Tibial nerve (tissue), 4 donors: ENCODE results near the gene VSIG10. TPM values are rescaled to one million over a fixed set of nuclear protein-coding genes. Genes with fewer than 3 reads are reported as not detected.

Experiments used
- DNase-seq, 2 donors: peaks; one replicate each; pipeline ENCODE4 v3.0.0-alpha.2; 2019; ENCODE audit warnings: low spot score in 2 of 2
- H3K27ac ChIP-seq, 4 donors: fragments of 200-600 bp; sonication (generic) in 3 of 4; one replicate each; pipeline ENCODE4 v1.5.1; 2017 to 2019; ENCODE audit warnings: mild to moderate bottlenecking in 1 of 4
- H3K27me3 ChIP-seq, 2 donors: fragments of 200-600 bp; sonication (generic) in 1 of 2; one replicate each; pipeline versions ENCODE4 v1.5.1 to v1.6.0; 2017 to 2019
- H3K36me3 ChIP-seq, 3 donors: fragments of 200-600 bp; sonication (generic); one replicate each; pipeline ENCODE4 v1.5.1; 2018 to 2019
- H3K4me1 ChIP-seq, 4 donors: fragments of 200-600 bp; sonication (generic) in 3 of 4; one replicate each; pipeline ENCODE4 v1.5.1; 2017 to 2019
- H3K4me3 ChIP-seq, 4 donors: fragments of 200-600 bp; sonication (generic) in 3 of 4; one replicate each; pipeline ENCODE4 v1.5.1; 2017 to 2019; ENCODE audit warnings: mild to moderate bottlenecking in 1 of 4, moderate library complexity in 1 of 4
- H3K9me3 ChIP-seq, 4 donors: fragments of 200-600 bp; sonication (generic) in 3 of 4; one replicate each; pipeline ENCODE4 v1.5.1; 2017 to 2019
- EP300 ChIP-seq, 2 donors: sonication (generic); formaldehyde crosslinking; IDR thresholded peaks; one replicate each; pipeline ENCODE4 v1.6.1; 2017; ENCODE audit warnings: antibody characterized with exemption in 2 of 2, mild to moderate bottlenecking in 1 of 2
- POLR2A ChIP-seq, 2 donors: fragments of 450-650 bp; IDR thresholded peaks; one replicate each; pipeline ENCODE4 v1.6.1; 2017; ENCODE audit warnings: antibody characterized with exemption in 2 of 2, mild to moderate bottlenecking in 2 of 2, moderate library complexity in 2 of 2
- WGBS, 2 donors: methylation state at CpG; one replicate each; pipeline ENCODE4 v1.1.5; 2018; 5-methylcytosine and 5-hydroxymethylcytosine counted together
- small RNA-seq: library from RNA; depleted of rRNA; stranded (forward); fragments of <200 nt; gene quantifications from one replicate; pipeline ENCODE3, GENCODE V24; 2016
- total RNA-seq, 4 donors: library from RNA; depleted of rRNA; stranded (reverse); fragments of >200 nt; gene quantifications; one replicate each; pipeline ENCODE4 v1.1.0, GENCODE V29; 2016
- TF ChIP-seq, protein P1 (sequence below), 5 experiments: fragments of 200-600 bp in 3 of 5; fragments of 450-650 bp in 2 of 5; sonication (generic) in 3 of 5; IDR thresholded peaks; one replicate each; pipeline ENCODE4 v1.5.1; 2016 to 2019; ENCODE audit warnings: antibody characterized with exemption in 5 of 5, mild to moderate bottlenecking in 3 of 5, moderate library complexity in 2 of 5

The VSIG10 gene
- total RNA-seq, 4 donors from 2014 or later = 26.8 to 53.1 (median 34.0) TPM

DNA sequence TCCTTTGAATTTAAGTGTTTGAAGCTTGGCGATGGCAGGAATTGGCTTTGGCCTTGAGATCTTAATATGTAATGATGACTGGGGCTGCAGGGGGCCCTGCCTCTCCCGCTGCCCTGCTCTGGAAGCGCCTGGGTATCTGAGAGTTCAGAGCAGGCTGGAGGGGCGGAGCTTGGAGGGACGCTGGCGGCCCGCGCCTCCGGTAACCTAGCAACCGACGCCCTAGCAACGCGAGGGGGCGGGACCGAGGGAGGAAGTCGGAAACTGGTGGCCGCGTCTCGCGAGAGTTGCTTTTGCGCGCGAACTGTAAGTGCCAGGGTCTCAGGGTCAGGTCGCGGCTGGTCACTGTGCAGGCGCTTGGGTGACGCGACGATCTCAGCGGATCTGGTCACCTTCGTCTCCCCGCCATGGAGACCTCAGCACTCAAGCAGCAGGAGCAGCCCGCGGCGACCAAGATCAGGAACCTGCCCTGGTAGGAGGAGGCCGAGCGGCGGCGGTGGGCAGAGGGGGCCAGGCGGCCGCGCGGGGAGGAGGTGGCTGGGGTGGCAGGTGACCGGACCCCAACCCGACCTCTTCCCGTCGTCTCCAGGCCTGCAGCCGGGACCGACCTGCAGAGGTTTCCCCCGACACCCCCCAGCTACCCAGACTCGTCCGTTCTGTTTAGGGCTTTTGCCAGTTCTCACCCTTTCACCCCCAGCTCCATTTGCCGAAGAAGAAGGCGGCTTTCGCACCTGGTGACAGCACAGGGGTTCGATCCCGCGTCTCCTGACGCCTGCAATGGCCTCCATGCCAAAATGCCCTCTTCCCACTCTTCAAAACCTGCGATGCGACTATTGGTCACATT lies 87.2 kb downstream of the VSIG10 start, which contains the start of gene RFC5:
TSS of gene RFC5 (plus strand) at position 280 of the 841 bp plus-strand sequence. CDS start at position 405, 125 bp downstream.
- Histone ChIP-seq H3K9me3 (no peaks in the 10 kb centered on the region), H3K4me1 (peaks cover 0 to 19% (median 5%) of the 10 kb centered on the region in 4 donors), H3K27me3 (no peaks in the 10 kb centered on the region), H3K27ac (peak within 1 kb of the TSS in 2 of 4 donors; percentile 63 to 71), H3K4me3 (peak within 1 kb of the TSS; percentile 61 to 81 (median 66)), H3K36me3 (peaks cover 0 to 27% (median 0%) of the 10 kb centered on the region in 3 donors)
- TF ChIP-seq, protein P1, sequence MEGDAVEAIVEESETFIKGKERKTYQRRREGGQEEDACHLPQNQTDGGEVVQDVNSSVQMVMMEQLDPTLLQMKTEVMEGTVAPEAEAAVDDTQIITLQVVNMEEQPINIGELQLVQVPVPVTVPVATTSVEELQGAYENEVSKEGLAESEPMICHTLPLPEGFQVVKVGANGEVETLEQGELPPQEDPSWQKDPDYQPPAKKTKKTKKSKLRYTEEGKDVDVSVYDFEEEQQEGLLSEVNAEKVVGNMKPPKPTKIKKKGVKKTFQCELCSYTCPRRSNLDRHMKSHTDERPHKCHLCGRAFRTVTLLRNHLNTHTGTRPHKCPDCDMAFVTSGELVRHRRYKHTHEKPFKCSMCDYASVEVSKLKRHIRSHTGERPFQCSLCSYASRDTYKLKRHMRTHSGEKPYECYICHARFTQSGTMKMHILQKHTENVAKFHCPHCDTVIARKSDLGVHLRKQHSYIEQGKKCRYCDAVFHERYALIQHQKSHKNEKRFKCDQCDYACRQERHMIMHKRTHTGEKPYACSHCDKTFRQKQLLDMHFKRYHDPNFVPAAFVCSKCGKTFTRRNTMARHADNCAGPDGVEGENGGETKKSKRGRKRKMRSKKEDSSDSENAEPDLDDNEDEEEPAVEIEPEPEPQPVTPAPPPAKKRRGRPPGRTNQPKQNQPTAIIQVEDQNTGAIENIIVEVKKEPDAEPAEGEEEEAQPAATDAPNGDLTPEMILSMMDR (IDR thresholded peaks at IDR 0.05) = no peak
- TF ChIP-seq EP300 (IDR thresholded peaks at IDR 0.05) = peak; percentile 35 to 42
- 0 to 1% methylated on average over 19 to 53 of the region's 61 CpGs for WGBS, 2 donors
- DNase-seq = peak; percentile 98

DNA sequence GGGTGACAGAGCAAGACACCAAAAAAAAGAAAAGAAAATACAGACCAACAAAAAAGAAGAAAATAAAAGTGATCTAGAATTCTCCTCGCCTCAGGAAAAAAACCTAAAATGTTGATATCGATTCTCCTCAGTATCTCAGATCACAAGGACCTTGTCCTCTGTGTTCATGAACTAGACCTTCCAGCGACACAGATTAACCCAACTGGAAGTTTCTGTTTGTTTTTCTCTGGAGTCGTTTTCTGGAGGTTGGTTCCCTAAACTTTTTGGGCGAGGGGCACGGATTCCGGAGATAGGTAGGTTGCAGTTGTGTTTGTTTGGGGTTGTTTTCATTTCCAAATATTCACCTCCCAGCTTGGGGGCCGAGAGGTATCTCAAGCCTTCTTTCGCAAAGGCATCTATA lies 87.9 kb downstream of the VSIG10 start:
- WGBS, 2 donors = 25 to 28% methylated on average over 9 of the region's 9 CpGs
- Histone ChIP-seq H3K4me1 (peaks cover 0 to 19% (median 5%) of the 10 kb centered on the region in 4 donors), H3K27ac (peak overlapping the region in 1 of 4 donors; percentile 71), H3K9me3 (no peaks in the 10 kb centered on the region), H3K36me3 (peaks cover 0 to 20% (median 0%) of the 10 kb centered on the region in 3 donors), H3K4me3 (peak overlapping the region; percentile 1 to 81 (median 66)), H3K27me3 (no peaks in the 10 kb centered on the region)
- TF ChIP-seq POLR2A (IDR thresholded peaks at IDR 0.05) (no peak), EP300 (IDR thresholded peaks at IDR 0.05) (no peak)
- TF ChIP-seq, protein P1 (IDR thresholded peaks at IDR 0.05) = no peak
- no peak for DNase-seq

DNA sequence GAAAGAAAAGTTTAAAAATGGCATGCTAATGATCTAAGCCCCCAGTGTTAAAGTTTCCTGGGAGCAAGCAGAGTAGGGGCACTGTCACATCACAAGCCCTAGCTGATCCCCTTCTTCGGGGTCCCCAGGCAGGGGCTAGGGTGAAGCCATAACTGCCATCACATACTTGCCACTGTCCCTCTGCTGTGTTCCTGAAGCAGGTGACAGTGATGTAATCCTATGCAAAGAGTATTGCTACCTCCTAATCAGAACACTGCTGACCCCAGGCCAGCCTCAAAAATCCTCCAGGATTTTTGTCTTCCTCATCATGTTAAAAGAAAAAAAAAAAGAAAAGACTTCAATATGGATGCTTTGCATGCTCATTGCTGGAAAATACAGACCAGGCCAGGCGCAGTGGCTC lies 88.5 kb downstream of the VSIG10 start:
- Histone ChIP-seq H3K27me3 (no peaks in the 10 kb centered on the region), H3K27ac (no peak overlapping the region), H3K9me3 (no peaks in the 10 kb centered on the region), H3K4me3 (no peak overlapping the region), H3K36me3 (peaks cover 0 to 13% (median 0%) of the 10 kb centered on the region in 3 donors), H3K4me1 (peaks cover 0 to 19% (median 5%) of the 10 kb centered on the region in 4 donors)
- TF ChIP-seq, protein P1 (IDR thresholded peaks at IDR 0.05) = no peak
- TF ChIP-seq EP300 (IDR thresholded peaks at IDR 0.05) (no peak), POLR2A (IDR thresholded peaks at IDR 0.05) (no peak)
- DNase-seq = no peak
- 86 to 91% methylated on average over 2 of the region's 2 CpGs for WGBS, 2 donors

Small RNA genes lying within 50 kb of the gene (small RNA-seq; reads per million reads assigned to genes)
- gene AC131159.1 = not detected

Other genes with a start within 250 kb of the VSIG10 start
- under 1 TPM in 1 of 4 donors, not detected in 3; under 0.01 TPM for gene KSR2, start 135.0 kb downstream of the VSIG10 start, total RNA-seq
- gene RFC5, start 87.3 kb downstream of the VSIG10 start, total RNA-seq = 10 to 100 TPM in 1 of 4 donors, 1 to 10 TPM in 3; 4.8 to 17.3 (median 8.4) TPM
- gene WSB2, start 42.8 kb downstream of the VSIG10 start, total RNA-seq = 10 to 100 TPM; 39.8 to 66.9 (median 48.0) TPM
- 100 to 1,000 TPM; 380 to 704 (median 496) TPM for gene PEBP1, start 32.1 kb upstream of the VSIG10 start, total RNA-seq